ENCODE measurements around the gene PSTPIP2. TPM values are rescaled to one million over a fixed set of nuclear protein-coding genes. Genes with fewer than 3 reads are reported as not detected.

The PSTPIP2 gene
- total and polyA plus RNA-seq, 2 of the 13 experiments (the other 11 are each of a cell fraction or from before 2014, with no cell fraction given), result 0.25 to 0.27 TPM

GRCh38 chr18:45967007-45967706 is 104.9 kb downstream of the PSTPIP2 start, which contains the start of gene EPG5 (continued):
- TF ChIP-seq KIAA2018 (CRISPR knock-in tag; IDR thresholded peaks at IDR 0.05; ENCODE audit: borderline replicate concordance) (no peak), FUBP1 (CRISPR knock-in tag; IDR thresholded peaks at IDR 0.05; ENCODE audit: borderline replicate concordance) (no peak), ZNF570 (CRISPR knock-in tag; IDR thresholded peaks at IDR 0.05; ENCODE audit: borderline replicate concordance) (no peak), ZNF326 (CRISPR knock-in tag; IDR thresholded peaks at IDR 0.05; ENCODE audit: borderline replicate concordance) (no peak), ZBTB49 (CRISPR knock-in tag; IDR thresholded peaks at IDR 0.05; ENCODE audit: borderline replicate concordance) (no peak), THAP9 (CRISPR knock-in tag; IDR thresholded peaks at IDR 0.05; ENCODE audit: borderline replicate concordance) (peak; percentile 62; the same call in 1 of the 2 replicates), MTF2 (CRISPR knock-in tag; IDR thresholded peaks at IDR 0.05; ENCODE audit: borderline replicate concordance) (no peak)

Data from HepG2 (cell line).